Subcutaneous abdominal adipose tissue (tissue), 5 donors: ENCODE results near the gene PTPN13.

ENCODE experiments used
- H3K27ac ChIP-seq: one replicate; pipeline ENCODE4 v1.7.0; 2013; ENCODE audit warnings: low read depth, mild to moderate bottlenecking, inconsistent platforms, low read length, moderate library complexity
- H3K27me3 ChIP-seq, 5 donors: one replicate each; pipeline ENCODE4 v1.7.0; 2013; ENCODE audit warnings: low read length in 5 of 5, inconsistent platforms in 1 of 5; ENCODE audit not compliant: control insufficient read depth in 5 of 5, insufficient read depth in 4 of 5
- H3K36me3 ChIP-seq, 5 donors: one replicate each; pipeline ENCODE4 v1.7.0; 2013; ENCODE audit warnings: low read length in 5 of 5; ENCODE audit not compliant: control insufficient read depth in 5 of 5, insufficient read depth in 5 of 5
- H3K4me1 ChIP-seq, 5 donors: one replicate each; pipeline ENCODE4 v1.7.0; 2013; ENCODE audit warnings: low read length in 5 of 5, mild to moderate bottlenecking in 3 of 5, moderate library complexity in 1 of 5; ENCODE audit not compliant: control insufficient read depth in 5 of 5, insufficient read depth in 5 of 5
- H3K4me3 ChIP-seq, 5 donors: one replicate each; pipeline ENCODE4 v1.7.0; 2013; ENCODE audit warnings: low read length in 5 of 5, low read depth in 1 of 5
- H3K9ac ChIP-seq, 5 donors: one replicate each; pipeline ENCODE4 v1.7.0; 2013; ENCODE audit warnings: low read length in 5 of 5, mild to moderate bottlenecking in 4 of 5, moderate library complexity in 3 of 5
- H3K9me3 ChIP-seq, 5 donors: one replicate each; pipeline ENCODE4 v1.7.0; 2013; ENCODE audit warnings: low read length in 5 of 5; ENCODE audit not compliant: control insufficient read depth in 5 of 5
- donor health status: healthy.
- donor health status: healthy.
- donor health status: healthy.
- donor health status: healthy.
- donor health status: healthy.

PTPN13 gene

DNA sequence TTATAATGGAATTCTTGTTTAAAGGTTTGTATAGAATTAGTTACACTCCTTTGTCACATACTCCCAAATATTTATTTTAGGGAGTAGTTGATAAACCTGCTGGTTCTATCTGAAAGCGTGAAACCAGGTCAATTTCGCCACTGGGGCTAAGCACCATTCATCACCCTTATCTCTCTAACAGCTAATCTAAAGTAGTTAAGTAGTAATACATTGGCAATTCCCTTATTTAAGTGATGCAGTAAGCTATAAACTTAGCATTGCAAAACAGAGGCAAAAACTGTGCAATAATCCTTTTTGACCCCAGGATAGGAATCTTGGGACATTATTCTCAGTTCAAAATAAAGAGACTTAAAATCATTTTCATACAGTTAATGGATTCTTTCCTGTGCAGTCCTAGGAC is 33.7 kb upstream of the PTPN13 start:
- no peaks in the 10 kb centered on the region for H3K9me3 ChIP-seq
- no peaks in the 10 kb centered on the region for H3K4me1 ChIP-seq
- H3K9ac ChIP-seq = no peak overlapping the region
- H3K27me3 ChIP-seq = no peaks in the 10 kb centered on the region
- no peak overlapping the region for H3K27ac ChIP-seq
- no peak overlapping the region for H3K4me3 ChIP-seq
- no peaks in the 10 kb centered on the region for H3K36me3 ChIP-seq

DNA sequence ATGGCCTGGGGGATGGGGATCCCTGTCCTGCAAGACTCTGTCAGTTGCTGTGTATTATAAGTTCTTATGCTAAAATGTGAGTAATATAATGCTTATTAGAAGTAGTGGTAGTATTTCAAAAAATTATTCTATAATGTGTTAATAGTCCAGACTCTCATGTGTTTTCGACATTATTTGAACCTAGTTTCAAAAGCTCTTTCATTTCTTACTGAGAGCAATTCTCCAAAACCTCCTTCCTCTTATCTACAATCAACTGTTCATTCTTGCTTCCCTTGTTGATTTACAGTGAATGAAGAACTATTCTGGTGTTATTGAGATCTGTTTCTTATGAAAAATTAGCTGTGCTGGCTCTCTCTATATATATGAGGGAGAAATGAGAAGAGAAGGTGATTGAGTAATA is 32.9 kb upstream of the PTPN13 start:
- Histone ChIP-seq H3K36me3 (no peaks in the 10 kb centered on the region), H3K4me3 (no peak overlapping the region), H3K4me1 (no peaks in the 10 kb centered on the region), H3K9ac (no peak overlapping the region), H3K27me3 (no peaks in the 10 kb centered on the region), H3K9me3 (no peaks in the 10 kb centered on the region), H3K27ac (no peak overlapping the region)

DNA sequence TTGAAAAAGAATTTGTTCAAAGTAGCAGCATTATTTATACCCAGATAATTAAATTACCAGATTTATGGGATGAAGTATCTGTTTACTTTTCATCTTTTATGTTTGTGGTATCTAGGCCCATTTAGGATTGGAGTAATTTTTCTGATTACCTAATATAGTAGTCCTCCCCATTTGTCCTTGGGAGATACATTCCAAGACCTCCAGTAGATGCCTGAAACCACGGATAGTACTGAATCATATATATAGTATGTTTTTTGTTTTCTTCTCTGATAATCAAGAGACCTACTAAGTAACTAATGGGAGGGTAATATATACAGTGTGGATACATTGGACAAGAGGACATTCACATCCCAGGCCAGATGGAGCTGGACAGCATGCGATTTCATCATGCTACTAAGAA is 30.7 kb upstream of the PTPN13 start:
- Histone ChIP-seq H3K9ac (no peak overlapping the region), H3K4me3 (no peak overlapping the region)

DNA sequence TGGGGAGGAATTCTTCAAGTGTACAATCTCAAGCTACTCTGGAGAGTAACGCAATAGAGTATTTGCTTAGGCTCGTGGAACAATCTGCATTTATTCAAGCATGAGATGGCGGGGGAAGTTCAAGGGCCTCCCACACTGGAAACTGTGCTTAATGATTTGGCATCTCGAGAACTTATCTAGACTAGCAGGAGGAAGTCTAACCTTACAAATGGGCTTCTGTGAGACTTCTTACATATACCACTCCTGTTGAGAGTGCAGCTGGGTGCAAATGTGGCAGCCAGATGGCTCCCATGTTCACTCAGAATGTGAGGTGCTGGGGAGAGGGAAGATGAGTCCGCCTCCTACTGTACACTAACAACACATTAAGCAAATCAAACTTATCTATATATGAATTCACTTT is 29.3 kb upstream of the PTPN13 start:
- H3K4me3 ChIP-seq = no peak overlapping the region
- no peaks in the 10 kb centered on the region for H3K27me3 ChIP-seq
- H3K36me3 ChIP-seq = no peaks in the 10 kb centered on the region
- H3K27ac ChIP-seq = no peak overlapping the region
- no peaks in the 10 kb centered on the region for H3K9me3 ChIP-seq
- H3K4me1 ChIP-seq = no peaks in the 10 kb centered on the region
- H3K9ac ChIP-seq = no peak overlapping the region

More for the DNA sequence above, 30.7 kb upstream of the PTPN13 start:
- Histone ChIP-seq H3K9me3 (no peaks in the 10 kb centered on the region), H3K27ac (no peak overlapping the region), H3K27me3 (no peaks in the 10 kb centered on the region), H3K4me1 (no peaks in the 10 kb centered on the region), H3K36me3 (no peaks in the 10 kb centered on the region)

DNA sequence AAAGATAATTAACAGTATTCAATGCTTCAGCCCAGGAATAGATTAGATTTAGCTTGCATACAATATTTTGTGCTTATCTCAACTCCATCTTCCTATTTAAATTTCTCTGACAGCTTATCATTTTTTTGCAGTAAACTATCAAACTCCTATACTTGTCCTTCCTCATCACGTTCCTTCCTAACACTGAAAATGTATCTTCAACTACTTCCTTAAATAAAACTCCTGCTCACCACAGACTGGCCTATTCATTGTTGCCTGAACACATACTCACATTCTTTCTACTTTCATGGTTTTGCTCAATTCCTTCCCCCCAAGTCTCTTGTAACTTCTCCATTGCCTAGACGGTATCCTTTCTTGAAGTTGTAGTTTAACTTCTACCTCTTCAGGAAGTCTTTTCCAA is 28.5 kb upstream of the PTPN13 start:
- H3K4me1 ChIP-seq = no peaks in the 10 kb centered on the region
- no peak overlapping the region for H3K4me3 ChIP-seq
- no peak overlapping the region for H3K27ac ChIP-seq
- H3K9me3 ChIP-seq = no peaks in the 10 kb centered on the region
- no peak overlapping the region for H3K9ac ChIP-seq
- no peaks in the 10 kb centered on the region for H3K36me3 ChIP-seq
- no peaks in the 10 kb centered on the region for H3K27me3 ChIP-seq

DNA sequence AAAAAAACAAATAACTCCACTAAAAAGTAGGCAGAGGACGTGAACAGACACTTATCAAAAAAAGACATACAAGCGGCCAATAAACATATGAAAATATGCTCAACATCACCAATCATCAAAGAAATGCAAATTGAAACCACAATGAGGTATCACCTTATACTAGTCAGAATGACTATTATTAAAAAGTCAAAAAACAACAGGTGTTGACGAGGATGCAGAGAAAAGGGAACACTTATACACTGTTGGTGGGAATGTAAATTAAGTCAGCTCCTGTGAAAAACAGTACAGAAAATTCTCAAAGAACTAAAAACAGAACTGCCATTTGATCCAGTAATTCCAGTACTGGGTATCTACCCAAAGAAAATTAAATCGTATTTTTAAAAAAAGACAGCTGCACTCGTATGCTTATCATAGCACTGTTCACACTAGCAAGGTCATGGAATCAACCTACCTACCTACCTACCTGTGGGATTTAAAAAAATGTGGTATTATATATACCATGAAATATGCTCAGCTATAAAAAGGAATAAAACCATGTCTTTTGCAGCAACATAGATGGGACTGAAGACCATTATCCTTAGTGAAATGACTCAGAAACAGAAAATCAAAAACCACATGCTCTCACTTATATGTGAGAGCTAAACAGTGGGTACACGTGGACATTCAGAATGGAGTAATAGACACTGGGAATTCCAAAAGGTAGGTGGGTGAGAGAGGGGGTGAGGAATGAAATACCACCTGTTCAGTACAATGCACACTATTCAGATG is 24.8 kb upstream of the PTPN13 start:
- H3K4me1 ChIP-seq = no peaks in the 10 kb centered on the region
- no peak overlapping the region for H3K9ac ChIP-seq
- H3K4me3 ChIP-seq = no peak overlapping the region
- no peaks in the 10 kb centered on the region for H3K36me3 ChIP-seq
- H3K9me3 ChIP-seq = no peaks in the 10 kb centered on the region
- no peak overlapping the region for H3K27ac ChIP-seq
- no peaks in the 10 kb centered on the region for H3K27me3 ChIP-seq

DNA sequence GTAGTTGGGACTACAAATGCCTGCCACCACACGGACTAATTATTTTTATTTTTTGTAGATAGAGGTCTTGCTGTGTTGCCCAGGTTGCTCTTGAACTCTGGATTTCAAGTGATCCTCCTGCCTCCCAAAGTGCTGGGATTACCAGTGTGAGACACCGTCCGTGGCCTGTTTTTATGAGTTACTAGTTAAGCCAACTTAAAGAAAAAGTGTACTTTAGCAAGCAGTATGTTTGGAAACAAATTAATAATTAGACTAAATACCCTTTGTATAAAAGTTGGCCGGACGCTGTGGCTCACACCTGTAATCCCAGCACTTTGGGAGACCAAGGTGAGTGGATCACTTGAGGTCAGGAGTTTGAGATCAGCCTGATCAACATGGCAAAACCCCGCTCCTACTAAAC is 14.2 kb upstream of the PTPN13 start:
- Histone ChIP-seq H3K9ac (no peak overlapping the region), H3K9me3 (no peaks in the 10 kb centered on the region), H3K27me3 (no peaks in the 10 kb centered on the region), H3K27ac (no peak overlapping the region), H3K4me1 (no peaks in the 10 kb centered on the region), H3K4me3 (no peak overlapping the region), H3K36me3 (no peaks in the 10 kb centered on the region)

DNA sequence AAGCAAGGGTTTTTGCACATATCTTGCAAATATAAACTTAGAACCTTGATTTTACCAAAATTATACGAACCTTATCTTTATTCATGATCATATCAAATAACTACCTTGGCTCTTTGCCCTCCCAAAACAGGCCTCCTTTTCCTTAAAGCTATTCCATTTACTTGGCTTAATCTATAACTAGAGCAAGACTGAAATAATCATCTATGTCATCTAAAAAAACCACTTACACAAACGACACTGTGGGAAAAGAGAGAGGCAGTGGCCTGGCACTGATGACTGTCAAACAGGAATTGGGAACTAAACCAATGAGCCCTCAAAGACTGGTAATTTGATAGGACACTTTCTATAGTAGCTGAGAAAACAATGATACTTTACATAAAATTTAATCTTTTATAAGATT is 11.7 kb upstream of the PTPN13 start:
- H3K27me3 ChIP-seq = no peaks in the 10 kb centered on the region
- no peaks in the 10 kb centered on the region for H3K9me3 ChIP-seq
- no peaks in the 10 kb centered on the region for H3K36me3 ChIP-seq
- peak overlapping the region in 3 of 5 donors; percentile 23 to 53 (median 45) for H3K9ac ChIP-seq
- no peak overlapping the region for H3K27ac ChIP-seq
- peak overlapping the region in 4 of 5 donors; percentile 26 to 59 (median 39) for H3K4me3 ChIP-seq
- peaks cover 0 to 17% (median 15%) of the 10 kb centered on the region in 5 donors for H3K4me1 ChIP-seq

DNA sequence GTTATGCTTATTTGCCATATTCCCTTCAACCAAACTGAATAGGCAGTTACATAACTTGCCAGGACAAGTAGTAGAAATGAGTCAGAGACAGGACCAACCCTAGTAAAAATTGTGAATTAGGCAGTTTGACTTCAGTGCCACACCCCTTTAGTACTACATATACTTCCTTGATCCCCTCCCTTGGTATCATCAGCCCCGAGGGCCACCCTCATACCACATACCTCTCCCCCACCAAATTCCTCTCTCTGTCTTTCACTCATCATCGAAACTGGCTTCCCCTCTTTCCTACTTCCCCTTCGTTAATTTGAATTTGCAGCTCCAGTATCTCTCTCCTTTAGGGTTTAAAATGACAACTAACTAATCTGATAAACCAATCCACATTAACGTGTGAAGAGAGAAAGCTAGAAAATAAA is 7.9 kb upstream of the PTPN13 start:
- Histone ChIP-seq H3K9me3 (no peaks in the 10 kb centered on the region), H3K27ac (peak overlapping the region; percentile 66), H3K27me3 (no peaks in the 10 kb centered on the region), H3K9ac (peak overlapping the region in 1 of 5 donors; percentile 36), H3K4me3 (peak overlapping the region in 2 of 5 donors; percentile 16 to 36), H3K36me3 (no peaks in the 10 kb centered on the region), H3K4me1 (peaks cover 0 to 20% (median 18%) of the 10 kb centered on the region in 5 donors)

DNA sequence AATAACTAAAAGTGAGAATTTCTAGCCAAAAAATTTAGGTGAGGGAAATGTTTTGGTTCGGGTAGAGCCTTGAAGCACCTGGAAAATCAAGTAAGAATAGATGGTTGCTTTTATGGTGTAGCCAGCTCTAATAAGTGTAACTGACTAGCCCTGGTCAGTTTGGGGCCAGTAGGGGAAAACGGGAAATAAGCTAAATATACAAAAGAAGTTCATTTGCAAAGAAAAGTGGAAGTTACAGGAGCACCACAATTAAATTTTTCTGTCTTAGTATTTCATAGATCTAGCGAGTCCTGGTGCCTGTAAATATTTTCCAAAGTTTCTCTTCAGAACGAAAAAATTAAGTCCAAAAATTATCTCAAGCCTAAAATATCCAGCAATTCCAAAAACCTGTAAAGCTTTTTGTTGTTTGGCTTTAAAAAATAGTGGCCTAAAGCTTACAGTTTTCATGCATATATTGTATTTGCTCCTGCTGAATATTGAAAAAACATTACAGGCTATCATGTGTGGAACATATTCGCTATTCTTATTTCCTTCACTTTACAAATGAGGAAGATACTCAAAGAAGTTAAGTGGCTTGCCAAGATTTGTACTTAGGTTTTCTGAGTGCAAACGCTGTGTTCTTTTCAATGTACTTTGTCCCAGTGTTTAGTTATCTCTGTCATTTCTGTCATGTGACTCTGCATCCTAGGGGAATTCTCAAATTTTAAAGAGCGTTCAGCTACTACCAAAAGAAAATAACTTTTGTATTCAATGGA is 7.3 kb upstream of the PTPN13 start:
- H3K9ac ChIP-seq = peak overlapping the region in 2 of 5 donors; percentile 13 to 39
- H3K4me1 ChIP-seq = peaks cover 0 to 20% (median 18%) of the 10 kb centered on the region in 5 donors
- no peaks in the 10 kb centered on the region for H3K27me3 ChIP-seq
- H3K27ac ChIP-seq = peak overlapping the region; percentile 66
- H3K4me3 ChIP-seq = peak overlapping the region in 2 of 5 donors; percentile 14 to 16
- no peaks in the 10 kb centered on the region for H3K36me3 ChIP-seq
- no peaks in the 10 kb centered on the region for H3K9me3 ChIP-seq
